ENCODE data around the gene EXD3. TPM values are rescaled to one million over a fixed set of nuclear protein-coding genes. Genes with fewer than 3 reads are reported as not detected.

EXD3 gene
- total and polyA plus RNA-seq, 9 of the 15 experiments (the other 6 are each of a cell fraction or from before 2014, with no cell fraction given): 0.29 to 12.5 (median 3.9) TPM

- TF ChIP-seq ARID3B (CRISPR knock-in tag; IDR thresholded peaks at IDR 0.05; ENCODE audit: borderline replicate concordance) (no peak), POLR2B (IDR thresholded peaks at IDR 0.05; ENCODE audit: low read depth, partially characterized antibody) (no peak), RAD21 (CRISPR knock-in tag; conservative IDR thresholded peaks at IDR 0.05 in 1 of 2, IDR thresholded peaks at IDR 0.05 in 1 of 2) (no peak), PRMT5 (CRISPR knock-in tag; IDR thresholded peaks at IDR 0.05) (no peak), MTA2 (IDR thresholded peaks at IDR 0.05; ENCODE audit: low read depth) (peak; percentile 38), TEAD4 (IDR thresholded peaks at IDR 0.05; ENCODE audit: low read length) (peak; percentile 74), TEAD4 (CRISPR knock-in tag; IDR thresholded peaks at IDR 0.05; ENCODE audit: borderline replicate concordance) (no peak), ZNF592 (IDR thresholded peaks at IDR 0.05) (no peak; the same call in 1 of the 2 replicates), RNF2 (IDR thresholded peaks at IDR 0.05) (no peak)
- TF ChIP-seq, protein P1, sequence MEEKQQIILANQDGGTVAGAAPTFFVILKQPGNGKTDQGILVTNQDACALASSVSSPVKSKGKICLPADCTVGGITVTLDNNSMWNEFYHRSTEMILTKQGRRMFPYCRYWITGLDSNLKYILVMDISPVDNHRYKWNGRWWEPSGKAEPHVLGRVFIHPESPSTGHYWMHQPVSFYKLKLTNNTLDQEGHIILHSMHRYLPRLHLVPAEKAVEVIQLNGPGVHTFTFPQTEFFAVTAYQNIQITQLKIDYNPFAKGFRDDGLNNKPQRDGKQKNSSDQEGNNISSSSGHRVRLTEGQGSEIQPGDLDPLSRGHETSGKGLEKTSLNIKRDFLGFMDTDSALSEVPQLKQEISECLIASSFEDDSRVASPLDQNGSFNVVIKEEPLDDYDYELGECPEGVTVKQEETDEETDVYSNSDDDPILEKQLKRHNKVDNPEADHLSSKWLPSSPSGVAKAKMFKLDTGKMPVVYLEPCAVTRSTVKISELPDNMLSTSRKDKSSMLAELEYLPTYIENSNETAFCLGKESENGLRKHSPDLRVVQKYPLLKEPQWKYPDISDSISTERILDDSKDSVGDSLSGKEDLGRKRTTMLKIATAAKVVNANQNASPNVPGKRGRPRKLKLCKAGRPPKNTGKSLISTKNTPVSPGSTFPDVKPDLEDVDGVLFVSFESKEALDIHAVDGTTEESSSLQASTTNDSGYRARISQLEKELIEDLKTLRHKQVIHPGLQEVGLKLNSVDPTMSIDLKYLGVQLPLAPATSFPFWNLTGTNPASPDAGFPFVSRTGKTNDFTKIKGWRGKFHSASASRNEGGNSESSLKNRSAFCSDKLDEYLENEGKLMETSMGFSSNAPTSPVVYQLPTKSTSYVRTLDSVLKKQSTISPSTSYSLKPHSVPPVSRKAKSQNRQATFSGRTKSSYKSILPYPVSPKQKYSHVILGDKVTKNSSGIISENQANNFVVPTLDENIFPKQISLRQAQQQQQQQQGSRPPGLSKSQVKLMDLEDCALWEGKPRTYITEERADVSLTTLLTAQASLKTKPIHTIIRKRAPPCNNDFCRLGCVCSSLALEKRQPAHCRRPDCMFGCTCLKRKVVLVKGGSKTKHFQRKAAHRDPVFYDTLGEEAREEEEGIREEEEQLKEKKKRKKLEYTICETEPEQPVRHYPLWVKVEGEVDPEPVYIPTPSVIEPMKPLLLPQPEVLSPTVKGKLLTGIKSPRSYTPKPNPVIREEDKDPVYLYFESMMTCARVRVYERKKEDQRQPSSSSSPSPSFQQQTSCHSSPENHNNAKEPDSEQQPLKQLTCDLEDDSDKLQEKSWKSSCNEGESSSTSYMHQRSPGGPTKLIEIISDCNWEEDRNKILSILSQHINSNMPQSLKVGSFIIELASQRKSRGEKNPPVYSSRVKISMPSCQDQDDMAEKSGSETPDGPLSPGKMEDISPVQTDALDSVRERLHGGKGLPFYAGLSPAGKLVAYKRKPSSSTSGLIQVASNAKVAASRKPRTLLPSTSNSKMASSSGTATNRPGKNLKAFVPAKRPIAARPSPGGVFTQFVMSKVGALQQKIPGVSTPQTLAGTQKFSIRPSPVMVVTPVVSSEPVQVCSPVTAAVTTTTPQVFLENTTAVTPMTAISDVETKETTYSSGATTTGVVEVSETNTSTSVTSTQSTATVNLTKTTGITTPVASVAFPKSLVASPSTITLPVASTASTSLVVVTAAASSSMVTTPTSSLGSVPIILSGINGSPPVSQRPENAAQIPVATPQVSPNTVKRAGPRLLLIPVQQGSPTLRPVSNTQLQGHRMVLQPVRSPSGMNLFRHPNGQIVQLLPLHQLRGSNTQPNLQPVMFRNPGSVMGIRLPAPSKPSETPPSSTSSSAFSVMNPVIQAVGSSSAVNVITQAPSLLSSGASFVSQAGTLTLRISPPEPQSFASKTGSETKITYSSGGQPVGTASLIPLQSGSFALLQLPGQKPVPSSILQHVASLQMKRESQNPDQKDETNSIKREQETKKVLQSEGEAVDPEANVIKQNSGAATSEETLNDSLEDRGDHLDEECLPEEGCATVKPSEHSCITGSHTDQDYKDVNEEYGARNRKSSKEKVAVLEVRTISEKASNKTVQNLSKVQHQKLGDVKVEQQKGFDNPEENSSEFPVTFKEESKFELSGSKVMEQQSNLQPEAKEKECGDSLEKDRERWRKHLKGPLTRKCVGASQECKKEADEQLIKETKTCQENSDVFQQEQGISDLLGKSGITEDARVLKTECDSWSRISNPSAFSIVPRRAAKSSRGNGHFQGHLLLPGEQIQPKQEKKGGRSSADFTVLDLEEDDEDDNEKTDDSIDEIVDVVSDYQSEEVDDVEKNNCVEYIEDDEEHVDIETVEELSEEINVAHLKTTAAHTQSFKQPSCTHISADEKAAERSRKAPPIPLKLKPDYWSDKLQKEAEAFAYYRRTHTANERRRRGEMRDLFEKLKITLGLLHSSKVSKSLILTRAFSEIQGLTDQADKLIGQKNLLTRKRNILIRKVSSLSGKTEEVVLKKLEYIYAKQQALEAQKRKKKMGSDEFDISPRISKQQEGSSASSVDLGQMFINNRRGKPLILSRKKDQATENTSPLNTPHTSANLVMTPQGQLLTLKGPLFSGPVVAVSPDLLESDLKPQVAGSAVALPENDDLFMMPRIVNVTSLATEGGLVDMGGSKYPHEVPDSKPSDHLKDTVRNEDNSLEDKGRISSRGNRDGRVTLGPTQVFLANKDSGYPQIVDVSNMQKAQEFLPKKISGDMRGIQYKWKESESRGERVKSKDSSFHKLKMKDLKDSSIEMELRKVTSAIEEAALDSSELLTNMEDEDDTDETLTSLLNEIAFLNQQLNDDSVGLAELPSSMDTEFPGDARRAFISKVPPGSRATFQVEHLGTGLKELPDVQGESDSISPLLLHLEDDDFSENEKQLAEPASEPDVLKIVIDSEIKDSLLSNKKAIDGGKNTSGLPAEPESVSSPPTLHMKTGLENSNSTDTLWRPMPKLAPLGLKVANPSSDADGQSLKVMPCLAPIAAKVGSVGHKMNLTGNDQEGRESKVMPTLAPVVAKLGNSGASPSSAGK (IDR thresholded peaks at IDR 0.05): peak; percentile 55
These were observed 39.7 kb downstream of the EXD3 start (continued) for GRCh38 chr9:137383081-137383783.
